ENCODE measurements around the gene ADAM33.
A peak's percentile ranks its signal among the peaks of the same experiment; 100 is the strongest.

Gene ADAM33

GRCh38 chr20:3706774-3707507 is 25.1 kb upstream of the ADAM33 start:
- no peak for DNase-seq (ENCODE audit: low spot score)

- DNase-seq (ENCODE audit: low spot score): no peak
These were observed 24.3 kb upstream of the ADAM33 start for GRCh38 chr20:3705970-3706739.

DNA sequence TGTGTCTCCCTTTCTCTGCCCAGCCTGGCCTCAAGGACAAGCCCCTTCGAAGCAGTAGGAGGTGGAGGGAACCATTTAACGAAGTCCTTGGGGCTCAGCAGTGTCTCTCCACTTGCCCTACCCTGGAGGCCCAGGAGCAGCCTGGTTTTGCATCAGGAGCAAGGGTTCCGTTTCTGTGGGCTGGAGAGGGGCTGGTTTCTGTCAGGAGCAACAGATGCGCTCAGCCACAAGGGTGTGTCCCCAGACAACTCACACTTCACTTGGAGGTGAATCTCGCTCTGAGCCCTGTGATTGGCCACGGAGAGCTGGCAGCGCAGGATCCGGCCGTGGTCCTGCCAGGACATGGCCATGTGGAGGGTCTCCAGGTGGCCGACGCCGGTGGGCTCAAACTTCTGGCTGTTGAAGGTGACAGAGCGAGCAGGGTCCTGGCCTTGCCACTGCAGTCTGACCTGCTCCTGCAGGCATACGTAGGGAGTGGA is 23.7 kb upstream of the ADAM33 start:
- DNase-seq (ENCODE audit: low spot score): no peak

DNA sequence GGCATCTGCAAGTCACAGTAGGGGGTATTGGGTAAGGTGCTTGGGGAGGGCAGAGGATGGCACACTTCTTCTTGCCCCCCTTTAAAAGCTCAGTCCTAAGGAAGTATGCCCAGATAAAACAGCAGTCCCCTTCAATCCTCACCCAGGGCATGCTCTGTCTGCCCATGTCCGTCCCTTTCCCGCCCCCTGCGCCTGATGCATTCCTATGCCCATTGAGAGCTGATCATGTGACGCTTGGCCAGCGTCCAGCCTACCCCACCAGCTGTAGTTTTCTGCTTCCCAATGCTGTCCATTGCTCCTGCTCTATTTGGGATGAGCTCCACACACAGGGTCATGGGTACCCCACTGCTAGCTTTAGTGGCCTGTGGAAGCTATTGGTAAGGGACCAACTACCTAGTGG is 22.3 kb upstream of the ADAM33 start:
- no peak for DNase-seq (ENCODE audit: low spot score)

DNA sequence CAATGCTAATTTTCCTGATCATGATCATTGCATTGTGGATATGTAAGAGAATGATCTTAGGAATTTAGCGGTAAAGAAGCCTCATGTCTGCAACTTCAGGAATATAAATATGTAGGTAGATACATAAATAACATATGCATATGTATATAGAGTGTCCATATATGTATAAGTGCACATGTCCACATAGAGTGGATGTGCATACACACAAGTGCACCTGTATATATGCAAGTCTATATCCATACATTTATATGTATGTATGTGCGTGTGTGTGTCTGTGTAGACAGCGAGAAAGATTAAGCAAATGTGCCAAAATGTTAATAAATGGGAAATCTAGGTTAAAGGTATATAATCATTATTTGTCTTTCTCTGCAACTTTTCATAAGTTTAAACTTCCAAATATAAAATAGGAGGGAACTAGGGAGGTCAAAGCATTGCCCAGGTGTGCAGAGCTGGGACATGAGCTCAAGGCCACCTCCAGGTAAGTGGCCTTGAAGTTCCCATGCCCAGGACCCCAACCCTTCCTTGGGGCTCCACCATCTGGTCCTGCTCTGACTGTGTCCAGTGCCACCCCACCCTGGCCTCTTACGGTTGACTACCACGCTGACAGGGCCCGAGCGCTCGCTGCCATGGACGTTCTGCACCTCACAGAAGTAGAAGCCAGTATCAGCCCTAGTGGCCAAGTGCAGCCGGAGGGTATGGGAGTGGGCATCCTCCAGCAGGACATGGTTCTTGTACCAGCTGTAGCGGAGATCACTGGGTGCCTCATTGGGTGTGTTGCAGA is 21.0 kb upstream of the ADAM33 start:
- no peak for DNase-seq (ENCODE audit: low spot score)

GRCh38 chr20:3701061-3701998 is 19.5 kb upstream of the ADAM33 start:
- DNase-seq (ENCODE audit: low spot score): no peak

- DNase-seq (ENCODE audit: low spot score): no peak
These were observed 17.2 kb upstream of the ADAM33 start for GRCh38 chr20:3699037-3699436.

- DNase-seq (ENCODE audit: low spot score): no peak
These were observed 16.8 kb upstream of the ADAM33 start for GRCh38 chr20:3698591-3699001.

DNA sequence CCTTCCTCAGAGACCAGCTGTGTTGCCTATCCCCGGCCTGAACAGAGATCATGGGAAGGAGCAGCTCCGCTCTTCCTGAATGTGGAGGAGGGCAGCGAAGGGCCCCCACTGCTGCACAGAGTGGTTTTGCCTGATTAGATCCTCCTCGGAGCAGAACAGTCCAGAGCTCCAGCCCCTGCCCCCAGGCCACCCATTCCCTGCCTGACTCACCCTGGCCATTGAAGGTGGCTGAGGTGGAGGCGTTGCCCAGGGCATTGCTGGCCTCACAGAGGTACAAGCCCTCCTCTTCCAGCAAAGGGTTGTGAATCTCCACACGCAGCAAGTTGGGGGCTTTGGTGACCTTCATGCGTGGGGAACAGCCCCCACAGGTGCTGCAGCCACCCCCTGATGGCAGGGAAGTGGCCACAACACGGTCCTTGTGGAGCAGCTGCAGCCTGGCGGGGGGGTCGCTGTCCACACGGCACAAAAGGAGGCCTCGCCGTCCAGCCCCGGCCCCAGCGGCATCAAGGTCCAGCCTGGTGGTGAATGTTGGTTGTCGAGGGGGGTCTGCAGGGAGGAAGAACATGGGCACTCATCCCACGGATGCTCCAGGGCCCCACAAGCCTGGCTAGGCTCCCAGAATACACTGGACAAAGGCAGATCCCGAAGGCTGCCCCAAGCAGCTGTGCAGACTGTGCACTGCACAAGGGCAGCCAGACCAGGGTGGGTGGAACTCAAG is 15.9 kb upstream of the ADAM33 start:
- no peak for DNase-seq (ENCODE audit: low spot score)

DNA sequence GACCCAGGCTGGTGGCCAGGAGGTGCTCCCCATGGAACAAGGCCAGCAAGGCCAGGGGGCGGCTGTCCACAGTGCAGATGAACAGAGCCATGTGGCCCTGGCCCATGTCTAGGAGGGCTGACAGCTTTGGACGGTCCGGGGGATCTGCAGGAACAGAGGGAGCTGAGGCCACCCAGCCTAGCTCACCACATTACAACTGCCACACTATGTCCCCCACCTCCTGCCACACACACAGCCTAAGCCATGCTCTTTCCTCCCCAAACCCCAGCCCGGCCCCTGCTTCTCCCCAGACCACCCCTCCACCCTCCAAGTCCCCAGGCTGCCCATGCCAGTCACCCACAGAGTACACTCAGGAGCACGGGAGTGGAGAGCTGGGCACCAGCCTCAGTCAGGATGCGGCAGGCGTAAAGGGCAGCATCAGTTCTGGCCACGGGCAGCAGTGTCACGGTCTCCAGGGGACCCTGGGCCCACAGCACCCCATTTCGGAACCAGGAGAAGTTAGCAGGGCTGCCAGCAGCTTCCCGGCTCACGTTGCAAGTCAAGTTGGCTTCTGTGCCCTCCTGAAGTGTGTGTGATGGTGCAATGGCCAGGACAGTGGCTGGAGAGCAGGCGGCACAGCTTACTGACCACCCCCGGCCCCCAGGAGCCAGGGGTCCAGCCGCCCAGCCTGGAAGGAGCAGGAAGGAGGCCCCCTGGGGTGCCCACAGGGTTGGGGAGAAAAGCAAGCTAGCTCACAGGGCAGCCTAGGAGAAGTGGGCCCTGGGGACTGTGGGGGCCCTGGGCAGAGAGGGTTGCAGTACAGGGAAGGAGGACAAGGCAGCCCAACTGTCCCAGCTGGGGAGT is 15.2 kb upstream of the ADAM33 start:
- DNase-seq (ENCODE audit: low spot score): no peak

DNA sequence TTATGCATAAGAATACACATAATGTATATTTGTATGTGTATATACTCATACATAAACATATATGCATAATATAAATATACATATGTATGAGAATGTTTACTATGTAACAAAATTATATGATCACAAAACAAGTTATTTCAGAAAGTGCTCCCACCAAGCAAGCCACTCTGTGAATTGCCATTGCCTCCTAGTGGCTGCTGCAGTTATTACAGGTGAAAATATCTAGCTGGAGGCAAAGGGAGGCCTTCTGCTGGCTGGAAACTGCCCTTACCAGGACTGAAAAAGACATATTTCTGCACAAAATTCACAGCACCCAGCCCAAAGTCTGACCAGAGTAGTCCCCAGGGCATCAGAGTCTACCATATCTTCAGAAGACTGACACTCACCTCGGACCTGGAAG is 14.4 kb upstream of the ADAM33 start:
- DNase-seq (ENCODE audit: low spot score): no peak

DNA sequence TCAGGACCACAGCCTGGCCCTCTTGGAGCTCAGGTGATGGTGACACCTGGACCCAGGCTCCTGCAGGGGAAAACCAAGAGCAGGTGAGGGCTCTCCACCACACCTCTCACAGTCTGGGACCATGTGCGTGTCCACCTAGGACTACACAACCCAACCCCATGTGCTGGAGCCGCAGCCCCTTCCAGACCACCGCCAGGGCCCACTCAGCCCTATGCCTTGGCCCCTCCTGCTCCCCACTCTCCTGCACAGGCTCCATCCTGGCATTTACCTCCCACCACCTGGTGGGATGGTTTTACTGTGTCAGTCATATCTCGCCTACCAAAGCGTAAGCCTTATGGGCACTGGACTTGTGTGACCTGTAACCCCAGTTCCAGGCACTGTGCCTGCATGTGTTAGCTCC is 13.1 kb upstream of the ADAM33 start:
- no peak for DNase-seq (ENCODE audit: low spot score)

DNA sequence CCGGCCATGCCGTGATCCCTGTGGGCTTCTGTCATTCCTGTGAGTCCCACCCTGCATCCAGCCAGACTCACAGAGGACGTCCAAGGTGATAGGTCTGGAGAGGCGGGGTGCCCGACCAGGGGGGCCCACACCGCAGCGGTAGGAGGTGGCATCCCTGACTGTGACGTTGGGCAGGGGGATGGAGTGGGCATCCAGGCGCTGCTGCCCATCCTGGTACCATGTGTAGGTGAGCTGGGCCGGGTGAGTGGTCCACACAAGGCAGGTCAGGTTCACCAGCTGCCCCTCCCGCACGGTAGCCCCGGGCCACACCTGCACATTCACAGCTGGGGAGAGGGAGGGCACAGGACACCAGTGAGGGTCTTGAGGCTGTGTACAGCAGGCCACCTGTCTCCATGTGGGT is 11.6 kb upstream of the ADAM33 start:
- DNase-seq (ENCODE audit: low spot score): no peak

DNA sequence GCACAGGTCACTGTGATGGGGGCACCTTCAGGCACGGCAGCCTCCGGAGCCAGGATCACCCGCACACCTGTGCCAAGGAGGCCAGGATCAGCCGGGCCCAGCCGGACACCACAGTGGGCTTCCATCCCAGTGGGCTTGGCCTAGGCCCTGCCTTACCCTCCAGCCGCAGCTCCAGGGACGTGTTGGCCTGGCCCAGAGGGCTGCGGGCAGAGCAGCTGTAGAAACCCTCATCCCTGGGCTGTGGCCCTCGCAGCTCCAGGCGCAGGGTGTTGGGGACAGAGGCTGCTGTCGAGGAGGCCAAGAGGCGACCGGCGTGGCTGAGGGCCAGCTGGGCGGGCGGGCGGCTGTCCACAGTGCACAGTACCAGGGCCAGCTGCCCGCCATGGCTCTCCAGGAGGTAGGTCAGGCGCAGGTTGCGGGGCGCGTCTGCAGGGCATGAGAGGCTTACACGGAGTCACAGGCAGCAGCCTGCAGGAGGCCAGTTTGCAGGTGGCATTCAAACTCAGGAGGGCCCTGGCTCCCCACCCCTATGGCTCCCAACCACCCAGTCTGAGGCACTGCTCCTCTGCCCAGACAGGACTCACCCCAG is 11.0 kb upstream of the ADAM33 start:
- no peak for DNase-seq (ENCODE audit: low spot score)

DNA sequence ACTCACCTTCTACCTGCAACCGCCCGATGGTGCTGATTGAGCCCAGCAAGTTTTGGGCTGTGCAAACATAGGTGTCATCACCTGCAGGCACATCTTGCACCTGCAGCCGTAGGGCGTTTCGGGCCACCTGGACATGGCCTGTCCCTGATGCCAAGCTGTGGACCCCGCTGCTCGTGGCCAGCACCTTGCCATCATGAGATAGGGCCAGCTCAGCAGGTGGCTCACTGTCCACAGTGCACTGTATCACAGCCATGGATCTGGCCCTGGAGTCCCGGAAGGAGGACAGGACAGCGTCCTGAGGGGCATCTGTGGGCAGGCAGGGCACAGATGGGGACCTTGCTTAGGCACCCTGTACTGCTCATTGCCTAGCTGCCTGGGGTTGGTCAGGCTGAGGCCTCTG is 10.1 kb upstream of the ADAM33 start:
- DNase-seq (ENCODE audit: low spot score): no peak

DNA sequence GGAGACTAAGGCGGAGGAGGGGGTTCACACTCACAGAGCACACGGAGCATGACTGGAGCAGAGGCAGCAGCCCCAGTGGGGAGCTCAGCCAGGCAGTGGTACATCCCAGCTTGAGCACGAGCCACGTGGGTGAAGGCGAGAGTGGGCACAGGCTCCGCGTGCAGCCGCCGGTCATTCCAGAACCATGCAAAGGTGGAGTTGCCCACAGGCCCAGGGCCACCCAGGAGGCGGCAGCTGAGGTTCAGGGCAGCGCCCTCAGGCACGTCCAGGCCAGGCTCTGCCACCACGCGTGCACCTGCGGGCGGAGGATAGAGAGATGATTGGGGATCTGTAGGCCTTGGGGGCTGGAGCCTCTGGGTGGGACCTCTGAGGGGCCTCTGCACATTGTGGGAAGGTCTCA is 9.5 kb upstream of the ADAM33 start:
- no peak for DNase-seq (ENCODE audit: low spot score)

DNA sequence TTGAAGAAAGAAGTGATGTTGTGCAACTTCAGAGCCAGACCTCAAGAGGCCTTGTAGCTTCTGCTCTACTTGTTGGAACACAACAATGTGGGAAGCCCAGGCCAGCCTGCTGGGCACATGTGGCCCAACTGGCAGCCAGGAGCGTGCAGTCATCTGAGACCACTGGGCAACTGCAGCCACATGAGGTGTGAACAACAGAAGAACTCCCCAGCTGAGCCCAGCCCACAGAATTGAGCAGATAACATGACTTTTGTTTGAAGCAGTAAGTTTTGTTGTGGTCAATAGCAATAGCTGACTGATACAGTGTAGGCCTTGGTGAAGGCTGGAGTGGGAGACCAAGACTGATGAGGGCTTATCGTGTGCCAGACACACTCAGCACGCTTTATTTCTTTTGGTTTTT is 8.6 kb upstream of the ADAM33 start:
- no peak for DNase-seq (ENCODE audit: low spot score)

GRCh38 chr20:3689978-3690377 is 8.2 kb upstream of the ADAM33 start:
- no peak for DNase-seq (ENCODE audit: low spot score)

GRCh38 chr20:3687655-3688054 is 5.8 kb upstream of the ADAM33 start:
- peak; percentile 57 for DNase-seq (ENCODE audit: low spot score)

All from Ammon's horn (tissue), 1 donor.